ENCODE data around the gene PDE8A.

Gene PDE8A

DNA sequence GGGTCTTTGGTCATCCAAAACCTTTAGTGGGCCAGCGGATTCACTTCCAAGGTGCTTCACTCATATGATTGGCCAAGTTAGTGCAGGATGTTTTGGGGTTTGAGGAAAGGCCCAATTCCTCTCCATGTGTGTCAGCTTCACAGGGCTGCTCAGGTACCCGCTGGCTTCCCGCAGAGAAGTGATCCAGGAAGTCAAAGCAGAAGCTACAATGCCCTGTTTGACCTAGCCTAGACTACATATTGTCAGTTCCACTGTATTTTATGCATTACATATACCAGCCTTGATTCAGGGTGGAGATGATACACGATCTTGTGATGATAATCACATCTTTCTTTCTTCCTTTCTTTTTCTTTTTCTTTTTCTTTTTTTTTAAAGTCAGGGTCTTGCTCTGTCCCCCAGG, 32.1 kb downstream of the PDE8A start:
- no peak overlapping the region for H3K4me3 ChIP-seq
- H3K4me1 ChIP-seq = peaks cover 31 to 42% (median 34%) of the 10 kb centered on the region in 10 experiments
- peaks cover 0 to 37% (median 0%) of the 10 kb centered on the region in 11 experiments; a peak in 6 of 22 replicates for H4K20me1 ChIP-seq
- no peak for TF ChIP-seq Cebpa-rat (IDR thresholded peaks at IDR 0.05)
- no peak overlapping the region for H3K9ac ChIP-seq
- H3K27ac ChIP-seq = no peak overlapping the region
- H3K27me3 ChIP-seq = no peaks in the 10 kb centered on the region
- H3K4me2 ChIP-seq = no peak overlapping the region
- H3K36me3 ChIP-seq = no peaks in the 10 kb centered on the region
- no peaks in the 10 kb centered on the region; a peak in 3 of 22 replicates for H3K9me3 ChIP-seq (replicated peaks in 1 of 11)

DNA sequence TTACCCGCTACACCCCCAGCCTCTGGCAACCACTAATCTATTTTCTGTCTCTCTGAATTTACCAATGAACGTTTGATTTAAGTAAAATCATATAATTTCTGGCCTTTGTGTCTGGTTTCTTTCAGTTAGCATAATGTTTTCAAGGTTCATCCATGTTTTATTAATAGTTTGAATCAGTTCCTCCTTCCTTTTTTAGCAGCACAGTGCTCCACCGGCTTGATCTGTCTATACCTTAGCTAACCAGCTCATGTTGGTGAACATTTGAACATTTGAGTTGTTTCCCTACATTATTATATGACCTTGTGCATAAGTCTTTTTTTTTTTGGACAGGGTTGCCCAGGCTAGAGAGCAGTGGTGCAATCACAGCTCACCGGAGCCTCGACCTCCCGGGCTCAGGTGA, 33.3 kb downstream of the PDE8A start:
- peaks cover 0 to 29% (median 0%) of the 10 kb centered on the region in 11 experiments; a peak in 5 of 22 replicates for H4K20me1 ChIP-seq

DNA sequence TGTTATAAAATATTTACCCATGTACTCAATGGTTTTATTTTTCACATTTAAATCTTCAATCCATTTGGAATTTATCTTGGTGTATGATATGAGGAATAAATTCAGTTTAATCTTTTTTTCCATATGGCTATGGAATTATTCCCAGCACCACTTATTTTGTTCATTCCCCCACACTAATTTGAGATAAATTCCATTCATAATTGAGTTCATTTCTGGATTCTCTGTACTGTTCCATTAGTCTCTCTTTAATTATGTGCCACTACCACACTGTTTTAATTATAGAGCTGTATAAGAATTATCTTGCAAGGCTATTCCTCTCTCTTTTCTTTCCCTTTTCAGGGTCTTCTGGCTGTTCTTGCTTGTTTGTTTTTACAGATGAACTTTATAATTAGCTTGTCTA, 34.6 kb downstream of the PDE8A start:
- H3K4me2 ChIP-seq = peak overlapping the region in 1 of 11 experiments; percentile 26; a peak in 1 of 22 replicates
- H3K27ac ChIP-seq = no peak overlapping the region
- no peak overlapping the region for H3K9ac ChIP-seq
- H3K4me1 ChIP-seq = peaks cover 8 to 17% (median 10%) of the 10 kb centered on the region in 10 experiments
- H4K20me1 ChIP-seq = peaks cover 0 to 22% (median 0%) of the 10 kb centered on the region in 11 experiments; a peak in 3 of 22 replicates
- no peaks in the 10 kb centered on the region for H3K36me3 ChIP-seq
- H3K9me3 ChIP-seq (replicated peaks in 1 of 11) = no peaks in the 10 kb centered on the region; a peak in 3 of 22 replicates
- H3K4me3 ChIP-seq = no peak overlapping the region
- no peak for TF ChIP-seq Cebpa-rat (IDR thresholded peaks at IDR 0.05)
- no peaks in the 10 kb centered on the region for H3K27me3 ChIP-seq

More for the DNA sequence above, 33.3 kb downstream of the PDE8A start:
- Histone ChIP-seq H3K4me1 (peaks cover 20 to 30% (median 23%) of the 10 kb centered on the region in 10 experiments), H3K4me2 (peak overlapping the region; percentile 22 to 63 (median 48)), H3K27me3 (no peaks in the 10 kb centered on the region), H3K9ac (no peak overlapping the region), H3K9me3 (replicated peaks in 1 of 11) (no peaks in the 10 kb centered on the region; a peak in 3 of 22 replicates), H3K27ac (no peak overlapping the region), H3K4me3 (no peak overlapping the region), H3K36me3 (no peaks in the 10 kb centered on the region)
- no peak for TF ChIP-seq Cebpa-rat (IDR thresholded peaks at IDR 0.05)

DNA sequence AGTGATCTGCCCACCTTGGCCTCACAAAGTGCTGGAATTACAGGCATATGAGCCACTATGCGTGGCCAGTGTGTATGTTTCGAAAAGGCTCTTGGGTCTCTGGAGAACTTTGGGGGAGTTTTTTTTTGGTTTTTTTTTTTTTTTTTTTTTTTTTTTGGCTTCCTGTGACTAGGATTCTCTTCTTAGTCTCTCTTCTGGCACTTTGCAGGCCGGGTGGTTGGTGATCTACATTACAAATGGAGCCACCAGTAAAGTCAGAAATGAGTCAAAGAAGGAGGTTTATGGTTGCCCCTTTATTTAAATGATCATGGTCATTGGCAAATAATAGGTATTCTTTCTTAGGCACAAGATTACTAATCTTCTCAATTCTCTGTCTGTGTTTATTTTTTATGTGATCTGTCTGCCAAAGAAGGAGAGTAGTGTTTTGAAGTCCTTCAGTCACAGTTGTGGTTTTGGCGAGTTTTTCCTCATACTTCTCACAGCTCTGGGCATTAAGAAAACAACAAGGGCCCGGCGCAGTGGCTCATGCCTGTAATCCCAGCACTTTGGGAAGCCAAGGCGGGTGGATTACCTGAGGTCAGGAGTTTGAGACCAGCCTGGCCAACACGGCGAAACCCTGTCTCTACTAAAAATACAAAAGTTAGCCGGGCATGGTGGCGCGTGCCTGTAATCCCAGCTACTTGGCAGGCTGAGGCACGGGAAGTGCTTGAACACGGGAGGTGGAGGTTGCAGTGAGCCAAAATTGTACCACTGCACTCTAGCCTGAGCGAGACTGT, 38.3 kb downstream of the PDE8A start:
- no peak for TF ChIP-seq Cebpa-rat (IDR thresholded peaks at IDR 0.05)
- Histone ChIP-seq H3K9ac (no peak overlapping the region), H4K20me1 (peaks cover 0 to 41% (median 0%) of the 10 kb centered on the region in 11 experiments; a peak in 7 of 22 replicates), H3K4me3 (no peak overlapping the region), H3K27ac (no peak overlapping the region), H3K27me3 (no peaks in the 10 kb centered on the region), H3K36me3 (no peaks in the 10 kb centered on the region), H3K9me3 (replicated peaks in 1 of 11) (no peaks in the 10 kb centered on the region; a peak in 2 of 22 replicates), H3K4me2 (no peak overlapping the region), H3K4me1 (peaks cover 3 to 30% (median 4%) of the 10 kb centered on the region in 10 experiments)

DNA sequence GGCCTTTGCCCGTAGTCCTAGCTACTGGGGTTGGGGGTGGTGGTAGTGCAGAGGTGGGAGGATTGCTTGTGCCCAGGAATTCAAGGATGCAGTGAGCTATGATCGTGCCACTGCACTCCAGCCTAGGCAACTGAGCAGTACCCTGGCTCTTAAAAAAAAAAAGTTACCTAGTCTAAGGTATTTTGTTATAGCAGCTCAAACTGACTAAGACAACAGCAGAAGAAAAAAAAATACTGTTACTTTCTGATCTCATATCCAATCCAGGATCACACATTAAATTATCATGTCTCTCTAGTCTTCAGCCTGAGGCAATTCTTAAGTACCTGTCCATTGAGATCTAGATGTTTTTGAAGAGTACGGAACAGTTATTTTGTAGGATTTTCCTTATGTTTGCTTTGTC, 39.8 kb downstream of the PDE8A start:
- Histone ChIP-seq H3K9me3 (replicated peaks in 1 of 11) (no peaks in the 10 kb centered on the region), H3K36me3 (no peaks in the 10 kb centered on the region), H3K27me3 (no peaks in the 10 kb centered on the region), H3K4me2 (no peak overlapping the region), H3K4me3 (no peak overlapping the region), H4K20me1 (peaks cover 0 to 43% (median 0%) of the 10 kb centered on the region in 11 experiments; a peak in 7 of 22 replicates), H3K27ac (no peak overlapping the region), H3K4me1 (peaks cover 0 to 29% (median 4%) of the 10 kb centered on the region in 10 experiments; a peak in 10 of 20 replicates), H3K9ac (no peak overlapping the region)
- TF ChIP-seq Cebpa-rat (IDR thresholded peaks at IDR 0.05) = no peak

DNA sequence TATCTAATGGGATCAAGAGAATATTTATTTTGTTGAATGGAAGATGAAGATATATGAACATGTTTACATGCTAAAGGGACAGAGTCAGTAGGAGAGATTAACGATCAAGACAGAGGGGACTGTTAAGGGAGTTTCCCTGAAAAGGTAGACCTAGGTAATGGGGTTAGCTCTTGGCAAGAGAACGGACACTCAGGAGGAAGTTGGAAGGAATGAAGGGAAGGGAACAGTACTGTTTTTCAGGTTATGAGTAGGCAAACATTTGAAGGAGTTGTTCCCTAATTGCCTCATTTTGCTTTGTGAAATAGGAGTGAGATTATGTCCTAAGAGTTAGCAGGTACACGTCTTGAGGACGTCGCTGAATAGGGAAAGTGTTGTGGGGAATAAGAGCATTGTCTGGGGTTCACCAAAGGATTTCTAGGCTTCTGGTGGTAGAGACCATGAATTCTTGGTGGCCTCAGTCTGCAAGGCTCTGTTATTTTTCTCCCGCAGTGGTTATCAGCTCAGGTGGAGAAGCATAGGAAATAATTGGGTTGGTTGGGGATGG, 41.3 kb downstream of the PDE8A start:
- Histone ChIP-seq H3K4me3 (no peak overlapping the region), H3K9ac (no peak overlapping the region), H3K36me3 (no peaks in the 10 kb centered on the region), H4K20me1 (peaks cover 0 to 57% (median 0%) of the 10 kb centered on the region in 11 experiments; a peak in 7 of 22 replicates), H3K4me2 (0 out of 22 replicates have a peak overlapping the region, but pooled peaks of 1 of the 11 experiments have one; percentile 55), H3K9me3 (replicated peaks in 1 of 11) (no peaks in the 10 kb centered on the region), H3K4me1 (peaks cover 0 to 36% (median 13%) of the 10 kb centered on the region in 10 experiments; a peak in 13 of 20 replicates), H3K27me3 (no peaks in the 10 kb centered on the region), H3K27ac (no peak overlapping the region)
- TF ChIP-seq Cebpa-rat (IDR thresholded peaks at IDR 0.05) = no peak

DNA sequence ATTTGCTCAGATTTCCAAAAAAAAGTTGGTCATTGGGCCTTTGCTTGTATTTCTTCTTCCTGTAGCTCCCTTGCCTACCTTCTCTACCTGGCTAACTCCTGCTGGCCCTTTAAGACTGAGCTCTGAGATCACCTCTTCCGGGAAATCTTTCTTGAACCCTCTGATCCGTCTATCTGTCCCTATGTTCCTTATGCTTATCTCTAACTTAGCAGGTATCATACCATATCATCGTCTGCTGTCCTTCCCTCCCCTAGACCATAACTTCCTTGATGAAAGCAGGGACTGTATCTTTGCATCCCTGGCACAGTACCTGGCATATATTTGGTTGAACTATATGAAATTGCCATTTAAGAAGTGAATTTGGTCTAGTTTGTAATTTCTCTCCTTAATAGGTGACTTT, 42.3 kb downstream of the PDE8A start:
- Histone ChIP-seq H3K9ac (no peak overlapping the region), H3K9me3 (replicated peaks in 1 of 11) (no peaks in the 10 kb centered on the region), H4K20me1 (peaks cover 0 to 61% (median 0%) of the 10 kb centered on the region in 11 experiments; a peak in 7 of 22 replicates), H3K27ac (no peak overlapping the region), H3K4me3 (no peak overlapping the region), H3K4me1 (peaks cover 0 to 36% (median 13%) of the 10 kb centered on the region in 10 experiments; a peak in 13 of 20 replicates), H3K4me2 (peak overlapping the region in 3 of 11 experiments; percentile 13 to 55 (median 37); a peak in 4 of 22 replicates), H3K27me3 (no peaks in the 10 kb centered on the region), H3K36me3 (no peaks in the 10 kb centered on the region)
- no peak for TF ChIP-seq Cebpa-rat (IDR thresholded peaks at IDR 0.05)

DNA sequence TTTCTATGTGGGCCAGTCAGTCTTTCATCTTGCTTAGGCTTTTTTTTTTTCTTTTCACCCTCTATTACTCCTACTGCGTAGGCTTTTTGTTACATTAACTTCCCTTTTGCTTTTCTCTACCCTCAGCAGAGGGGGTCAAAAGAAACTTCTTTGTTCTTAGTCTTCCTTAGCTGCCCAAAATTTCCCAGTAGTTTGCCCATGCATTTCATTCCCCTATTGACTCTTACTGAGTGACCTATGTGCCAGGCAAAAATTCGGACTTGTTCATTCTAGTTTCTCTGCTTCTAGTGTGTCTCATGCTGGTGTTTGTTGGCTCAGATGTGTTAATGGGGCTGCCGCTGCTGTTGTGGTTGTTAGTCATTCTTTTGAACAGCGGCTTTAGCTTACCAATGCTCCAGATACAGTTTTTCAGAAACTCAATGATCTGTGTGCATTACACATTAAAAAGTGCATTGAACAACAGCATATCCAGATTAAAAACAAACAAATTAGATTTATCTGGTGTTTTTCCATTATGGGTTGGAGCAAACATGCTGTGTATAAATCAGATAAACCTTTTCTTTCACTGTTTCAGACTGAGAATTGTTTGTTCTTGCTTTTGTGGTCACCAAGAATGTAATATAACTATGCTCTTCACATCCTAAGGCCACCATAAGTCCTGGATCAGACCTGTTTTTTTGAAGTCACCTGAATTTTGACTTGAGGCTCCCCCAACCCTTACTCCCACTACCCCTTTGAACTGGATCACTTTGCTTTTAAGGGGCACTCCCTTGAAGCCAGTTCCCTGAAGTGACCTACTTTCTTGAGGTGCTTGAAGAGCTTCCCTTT, 43.1 kb downstream of the PDE8A start:
- peaks cover 0 to 61% (median 0%) of the 10 kb centered on the region in 11 experiments; a peak in 7 of 22 replicates for H4K20me1 ChIP-seq
- H3K9me3 ChIP-seq (replicated peaks in 1 of 11) = no peaks in the 10 kb centered on the region
- H3K4me2 ChIP-seq = peak overlapping the region in 3 of 11 experiments; percentile 13 to 55 (median 37); a peak in 4 of 22 replicates
- no peak overlapping the region for H3K27ac ChIP-seq
- no peaks in the 10 kb centered on the region for H3K27me3 ChIP-seq
- H3K4me1 ChIP-seq = peaks cover 2 to 42% (median 15%) of the 10 kb centered on the region in 10 experiments; a peak in 19 of 20 replicates
- no peak for TF ChIP-seq Cebpa-rat (IDR thresholded peaks at IDR 0.05)
- no peak overlapping the region for H3K4me3 ChIP-seq
- H3K36me3 ChIP-seq = no peaks in the 10 kb centered on the region
- no peak overlapping the region for H3K9ac ChIP-seq
